Activated CD8-positive, alpha-beta T cell treated with anti-CD3 and anti-CD28 coated beads for 36 hours (primary cell): ENCODE results near the gene AGO4. TPM values are rescaled to one million over a fixed set of nuclear protein-coding genes. Genes with fewer than 3 reads are reported as not detected.
A peak's percentile ranks its signal among the peaks of the same experiment; 100 is the strongest.
"Not testable (repeated sequence)": the region's sequence is repeated elsewhere in the genome, so short reads cannot be mapped to it uniquely, and the experiment has no call there.

ENCODE experiments used
- ATAC-seq: fragments of 200-7000 bp; cut with Tn5 transposase; one replicate; pipeline ENCODE4 v1.10.0; 2021; ENCODE audit warnings: mild to moderate bottlenecking, moderate library complexity
- CTCF ChIA-PET: fragments of 350-600 bp; sonication (Branson Sonifier 250); formaldehyde crosslinking; loops from one replicate; lab custom pipeline; 2021; ENCODE audit warnings: antibody characterized with exemption; lab: Charles Lee
- POLR2A ChIA-PET: fragments of 350-600 bp; sonication (Branson Sonifier 250); formaldehyde crosslinking; loops from one replicate; lab custom pipeline; 2021; ENCODE audit warnings: antibody characterized with exemption; lab: Charles Lee
- DNase-seq: peaks from one replicate; pipeline ENCODE4 v3.0.0-alpha.2; 2020
- H3K27ac Mint-ChIP-seq: one replicate; pipeline ENCODE4 v1.8.0; 2021; ENCODE audit warnings: mild to moderate bottlenecking, mixed read lengths
- H3K27me3 Mint-ChIP-seq: one replicate; pipeline ENCODE4 v1.8.0; 2021; ENCODE audit warnings: mixed read lengths
- H3K36me3 Mint-ChIP-seq: one replicate; pipeline ENCODE4 v1.8.0; 2021; ENCODE audit warnings: low read depth, mixed read lengths
- H3K4me1 Mint-ChIP-seq: one replicate; pipeline ENCODE4 v1.8.0; 2021; ENCODE audit warnings: low read depth, mixed read lengths
- H3K4me3 Mint-ChIP-seq: one replicate; pipeline ENCODE4 v1.8.0; 2021; ENCODE audit warnings: mild to moderate bottlenecking, moderate library complexity, mixed read lengths
- H3K9me3 Mint-ChIP-seq: one replicate; pipeline ENCODE4 v1.8.0; 2021; ENCODE audit warnings: mixed read lengths
- intact Hi-C: fragments of 100-400 bp; cut with micrococcal nuclease; formaldehyde crosslinking; loops from one replicate; pipeline ENCODE4 v1.10.0; 2022
- total RNA-seq, 2 experiments: library from RNA; stranded (reverse); gene quantifications; one replicate each; pipeline ENCODE4 v1.2.3, GENCODE V29; 2021
- TF ChIP-seq, protein P1 (sequence below): fragments of 200-600 bp; IDR thresholded peaks from one replicate; pipeline ENCODE4 v1.8.0; 2022; ENCODE audit warnings: antibody characterized with exemption, mild to moderate bottlenecking

AGO4 gene
- total RNA-seq, 2 experiments from 2014 or later = 3.8 to 3.9 TPM

DNA sequence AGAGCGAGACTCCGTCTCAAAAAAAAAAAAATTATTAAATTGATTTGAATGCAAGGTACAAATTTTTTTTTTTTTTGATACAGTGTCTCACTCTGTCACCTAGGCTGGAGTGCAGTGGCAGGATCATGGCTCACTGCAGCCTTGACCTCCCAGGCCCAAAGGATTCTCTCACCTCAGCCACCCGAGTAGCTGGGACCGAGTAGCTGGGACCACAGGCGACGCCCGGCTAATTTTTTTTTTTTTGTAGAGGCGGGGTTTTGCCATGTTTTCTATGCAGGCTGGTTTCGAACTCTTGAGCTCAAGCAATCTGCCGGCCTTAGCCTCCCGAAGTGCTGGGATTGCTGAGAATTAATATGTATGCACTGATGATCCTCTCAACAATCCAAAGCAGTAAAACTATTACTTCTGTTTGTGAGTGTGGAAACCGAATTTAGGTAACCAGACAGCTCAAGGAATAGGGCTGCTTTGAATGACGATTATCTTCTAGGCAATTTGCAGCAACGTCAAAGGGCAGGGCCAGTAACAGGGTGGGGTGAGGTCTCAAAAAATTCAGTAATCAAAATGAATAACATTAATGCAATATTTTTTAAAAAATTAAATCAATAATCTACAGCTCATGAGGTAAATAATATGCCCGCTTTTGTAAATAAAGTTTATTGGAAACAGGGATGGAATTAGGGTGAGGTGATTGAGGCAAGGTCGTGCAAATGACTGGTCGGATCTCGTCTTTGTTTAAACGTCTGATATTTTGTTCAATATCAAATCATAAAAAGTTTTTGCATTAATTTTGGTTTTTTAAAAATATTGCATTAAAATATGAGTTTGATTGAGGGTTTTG, 39.2 kb upstream of the AGO4 start:
- intact Hi-C loops = no loop called here

DNA sequence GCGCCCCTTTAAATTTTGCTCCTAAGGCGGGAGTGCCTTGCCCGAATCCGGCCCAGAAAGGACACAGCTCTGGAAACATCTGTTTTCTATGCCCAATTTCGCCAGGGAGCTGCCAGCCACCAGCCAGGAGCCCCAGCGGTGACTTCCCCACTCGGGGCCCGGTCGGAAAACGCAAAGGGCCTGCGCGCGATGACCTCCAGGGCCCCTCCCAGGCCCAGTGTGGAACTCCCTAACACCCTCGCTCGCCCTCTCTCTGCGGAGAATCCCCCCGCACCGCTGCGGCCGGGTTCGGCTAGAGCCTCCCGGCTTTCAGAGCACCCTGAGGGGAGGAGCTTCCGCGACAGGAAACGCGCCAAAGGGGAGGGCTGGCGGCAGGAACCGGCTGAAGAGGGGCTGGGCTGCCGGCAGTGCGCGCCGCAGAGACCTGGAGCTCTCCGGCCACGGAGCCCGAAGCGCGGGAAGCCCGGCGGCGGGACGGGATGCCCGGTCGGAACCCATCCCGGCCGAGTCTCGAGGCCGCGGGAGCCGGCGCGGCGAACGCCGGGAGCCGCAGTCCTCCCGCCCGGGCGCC, 38.5 kb upstream of the AGO4 start:
- TF ChIP-seq, protein P1, sequence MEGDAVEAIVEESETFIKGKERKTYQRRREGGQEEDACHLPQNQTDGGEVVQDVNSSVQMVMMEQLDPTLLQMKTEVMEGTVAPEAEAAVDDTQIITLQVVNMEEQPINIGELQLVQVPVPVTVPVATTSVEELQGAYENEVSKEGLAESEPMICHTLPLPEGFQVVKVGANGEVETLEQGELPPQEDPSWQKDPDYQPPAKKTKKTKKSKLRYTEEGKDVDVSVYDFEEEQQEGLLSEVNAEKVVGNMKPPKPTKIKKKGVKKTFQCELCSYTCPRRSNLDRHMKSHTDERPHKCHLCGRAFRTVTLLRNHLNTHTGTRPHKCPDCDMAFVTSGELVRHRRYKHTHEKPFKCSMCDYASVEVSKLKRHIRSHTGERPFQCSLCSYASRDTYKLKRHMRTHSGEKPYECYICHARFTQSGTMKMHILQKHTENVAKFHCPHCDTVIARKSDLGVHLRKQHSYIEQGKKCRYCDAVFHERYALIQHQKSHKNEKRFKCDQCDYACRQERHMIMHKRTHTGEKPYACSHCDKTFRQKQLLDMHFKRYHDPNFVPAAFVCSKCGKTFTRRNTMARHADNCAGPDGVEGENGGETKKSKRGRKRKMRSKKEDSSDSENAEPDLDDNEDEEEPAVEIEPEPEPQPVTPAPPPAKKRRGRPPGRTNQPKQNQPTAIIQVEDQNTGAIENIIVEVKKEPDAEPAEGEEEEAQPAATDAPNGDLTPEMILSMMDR = peak; percentile 29
- Mint-ChIP-seq H3K27ac (peak overlapping the region; percentile 81), H3K36me3 (peaks cover 16% of the 10 kb centered on the region), H3K9me3 (no peaks in the 10 kb centered on the region), H3K27me3 (no peaks in the 10 kb centered on the region), H3K4me1 (peaks cover 14% of the 10 kb centered on the region), H3K4me3 (peak overlapping the region; percentile 86)
- DNase-seq (peak; percentile 91), ATAC-seq (peak; percentile 83)
- CTCF ChIA-PET = interaction anchor here (1.0 to 3.5 kb wide), 18 partner anchors 10 to 325 kb away, joined by 3 to 15 read pairs (median 4); partner anchors contain the start of gene TFAP2E
- intact Hi-C loops = no loop called here
- POLR2A ChIA-PET = interaction anchor here (0.6 to 4.1 kb wide), 28 partner anchors 9 to 910 kb away, joined by 3 to 21 read pairs (median 3); partner anchors contain the start of genes AGO3, AGO4 and SMIM12

More for the DNA sequence above, 39.2 kb upstream of the AGO4 start:
- peak overlapping the region; percentile 86 for H3K4me3 Mint-ChIP-seq
- H3K27ac Mint-ChIP-seq = peak overlapping the region; percentile 81
- ChIA-PET POLR2A (interaction anchor here (0.6 to 4.1 kb wide), 25 partner anchors 12 to 286 kb away, joined by 3 to 21 read pairs (median 3); partner anchors contain the start of gene AGO4), CTCF (interaction anchor here (1.0 to 3.5 kb wide), 13 partner anchors 10 to 219 kb away, joined by 3 to 15 read pairs (median 4); partner anchors contain the start of gene TFAP2E)
- H3K27me3 Mint-ChIP-seq = no peaks in the 10 kb centered on the region
- peaks cover 15% of the 10 kb centered on the region for H3K4me1 Mint-ChIP-seq
- DNase-seq (no peak), ATAC-seq (no peak)
- peaks cover 21% of the 10 kb centered on the region for H3K36me3 Mint-ChIP-seq
- no peaks in the 10 kb centered on the region for H3K9me3 Mint-ChIP-seq
- TF ChIP-seq, protein P1 = no peak

DNA sequence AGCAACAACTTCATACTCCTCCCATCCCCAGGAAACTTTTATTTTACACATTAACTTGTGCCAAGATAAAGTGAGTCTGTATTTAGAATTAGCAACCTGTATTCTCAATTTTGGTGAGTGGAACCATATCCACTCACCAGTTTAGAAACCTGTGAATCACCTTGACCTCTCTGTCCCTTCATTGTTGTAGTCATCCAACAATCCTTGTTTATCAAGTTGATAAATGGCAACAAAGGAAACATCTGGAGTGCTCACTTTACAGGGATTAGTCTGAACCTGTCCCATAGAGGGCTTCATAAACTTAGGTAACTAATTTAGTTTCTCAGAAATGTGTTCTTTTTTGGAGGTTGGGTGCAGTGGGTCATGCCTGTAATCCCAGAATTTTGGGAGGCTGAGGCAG, 34.1 kb upstream of the AGO4 start:
- intact Hi-C loops = loop anchor here (2.0 kb wide), 1 partner anchor 205 kb away; no protein-coding TSS in a partner anchor
- TF ChIP-seq, protein P1 = no peak
- H3K4me1 Mint-ChIP-seq = peaks cover 7% of the 10 kb centered on the region
- DNase-seq = no peak
- peaks cover 3% of the 10 kb centered on the region for H3K36me3 Mint-ChIP-seq
- no peaks in the 10 kb centered on the region for H3K27me3 Mint-ChIP-seq
- H3K9me3 Mint-ChIP-seq = no peaks in the 10 kb centered on the region
- POLR2A ChIA-PET = no interaction called here
- no peak for ATAC-seq
- no peak overlapping the region for H3K4me3 Mint-ChIP-seq
- no peak overlapping the region for H3K27ac Mint-ChIP-seq
- CTCF ChIA-PET = interaction anchor here (0.8 to 2.4 kb wide), 3 partner anchors 205 to 574 kb away, joined by 3 to 7 read pairs (median 4); no protein-coding TSS in a partner anchor

DNA sequence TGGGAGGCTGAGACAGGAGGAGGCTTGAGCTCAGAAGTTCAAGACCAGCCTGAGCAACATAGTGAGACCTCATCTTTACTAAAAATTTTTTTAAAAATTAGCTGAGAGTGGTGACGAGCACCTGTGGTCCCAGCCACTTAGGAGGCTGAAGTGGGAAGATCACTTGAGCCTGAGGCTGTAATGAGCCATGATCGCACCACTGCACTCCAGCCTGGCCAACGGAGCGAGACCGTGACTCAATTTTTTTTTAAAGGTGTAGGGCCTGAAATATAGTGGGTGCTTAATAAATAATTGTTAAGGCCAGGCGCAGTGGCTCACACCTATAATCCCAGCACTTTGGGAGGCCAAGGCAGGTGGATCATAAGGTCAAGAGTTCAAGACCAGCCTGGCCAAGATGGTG, 31.6 kb upstream of the AGO4 start:
- ATAC-seq, H3K9me3 Mint-ChIP-seq, H3K36me3 Mint-ChIP-seq, intact Hi-C loops, H3K27ac Mint-ChIP-seq, DNase-seq, H3K4me3 Mint-ChIP-seq, H3K4me1 Mint-ChIP-seq, H3K27me3 Mint-ChIP-seq: not testable (repeated sequence)
- CTCF ChIA-PET = interaction anchor here (0.6 to 3.3 kb wide), 4 partner anchors 49 to 212 kb away, joined by 3 to 13 read pairs (median 4); partner anchors contain the start of gene TFAP2E
- POLR2A ChIA-PET = interaction anchor here (0.6 kb wide), 1 partner anchor 732 kb away, joined by 3 read pairs; no protein-coding TSS in a partner anchor

DNA sequence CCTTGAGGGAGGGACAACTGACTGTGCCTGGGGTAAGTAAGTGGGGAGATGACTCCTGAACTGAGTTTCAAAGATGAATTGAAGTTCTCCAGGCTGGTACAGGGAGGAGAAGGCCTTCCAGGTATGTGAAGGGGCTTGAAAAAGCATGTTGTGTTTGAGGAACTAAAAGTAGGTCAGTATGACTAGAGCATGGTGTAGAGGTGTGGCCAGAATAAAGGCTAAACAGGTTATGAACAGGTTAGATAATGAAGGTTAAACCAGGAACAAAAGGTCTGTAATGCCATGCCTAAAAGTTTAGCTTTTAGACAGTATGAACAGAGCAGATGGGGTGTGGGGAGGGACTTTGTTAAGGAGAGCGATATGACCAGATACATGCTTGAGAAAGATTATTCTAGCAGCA, 30.7 kb upstream of the AGO4 start:
- H3K27me3 Mint-ChIP-seq = no peaks in the 10 kb centered on the region
- TF ChIP-seq, protein P1 = no peak
- DNase-seq (no peak), ATAC-seq (no peak)
- no peak overlapping the region for H3K27ac Mint-ChIP-seq
- peaks cover 2% of the 10 kb centered on the region for H3K4me1 Mint-ChIP-seq
- no peak overlapping the region for H3K4me3 Mint-ChIP-seq
- ChIA-PET POLR2A (no interaction called here), CTCF (interaction anchor here (0.9 to 3.3 kb wide), 4 partner anchors 10 to 213 kb away, joined by 3 to 13 read pairs (median 3); partner anchors contain the start of gene AGO1)
- no peaks in the 10 kb centered on the region for H3K9me3 Mint-ChIP-seq
- no peaks in the 10 kb centered on the region for H3K36me3 Mint-ChIP-seq
- intact Hi-C loops = no loop called here
